ENCODE data around the gene DNAH1. TPM values are rescaled to one million over a fixed set of nuclear protein-coding genes. Genes with fewer than 3 reads are reported as not detected.

Gene DNAH1
- total RNA-seq, 1 experiment from 2014 or later = 1.0 TPM

GRCh38 chr3:52393959-52394670 is 78.0 kb downstream of the DNAH1 start:
- in situ Hi-C loops (cut with HindIII; ENCODE audit: low pct_unique_long_range_greater_than_20kb, low sequenced_read_pairs) = no loop called here
- no peak for DNase-seq (ENCODE audit: low read depth)

GRCh38 chr3:52394751-52395502 is 78.8 kb downstream of the DNAH1 start:
- in situ Hi-C loops (cut with HindIII; ENCODE audit: low pct_unique_long_range_greater_than_20kb, low sequenced_read_pairs) = no loop called here

GRCh38 chr3:52395503-52395865 is 79.4 kb downstream of the DNAH1 start:
- DNase-seq (ENCODE audit: low read depth) = no peak
- in situ Hi-C loops (cut with HindIII; ENCODE audit: low pct_unique_long_range_greater_than_20kb, low sequenced_read_pairs) = no loop called here

More at GRCh38 chr3:52394751-52395502, 78.8 kb downstream of the DNAH1 start:
- no peak for DNase-seq (ENCODE audit: low read depth)

- DNase-seq (ENCODE audit: low read depth) = no peak
- in situ Hi-C loops (cut with HindIII; ENCODE audit: low pct_unique_long_range_greater_than_20kb, low sequenced_read_pairs) = no loop called here
These were observed 80.1 kb downstream of the DNAH1 start for GRCh38 chr3:52396011-52396906.

GRCh38 chr3:52396907-52397591 is 80.9 kb downstream of the DNAH1 start:
- DNase-seq (ENCODE audit: low read depth) = no peak
- in situ Hi-C loops (cut with HindIII; ENCODE audit: low pct_unique_long_range_greater_than_20kb, low sequenced_read_pairs) = no loop called here

- in situ Hi-C loops (cut with HindIII; ENCODE audit: low pct_unique_long_range_greater_than_20kb, low sequenced_read_pairs) = no loop called here
- DNase-seq (ENCODE audit: low read depth) = no peak
These were observed 81.7 kb downstream of the DNAH1 start for GRCh38 chr3:52397676-52398399.

- in situ Hi-C loops (cut with HindIII; ENCODE audit: low pct_unique_long_range_greater_than_20kb, low sequenced_read_pairs) = no loop called here
- DNase-seq (ENCODE audit: low read depth) = no peak
These were observed 82.6 kb downstream of the DNAH1 start for GRCh38 chr3:52398670-52399081.

- in situ Hi-C loops (cut with HindIII; ENCODE audit: low pct_unique_long_range_greater_than_20kb, low sequenced_read_pairs) = no loop called here
- no peak for DNase-seq (ENCODE audit: low read depth)
These were observed 83.0 kb downstream of the DNAH1 start for GRCh38 chr3:52399131-52399530.

- no peak for DNase-seq (ENCODE audit: low read depth)
- in situ Hi-C loops (cut with HindIII; ENCODE audit: low pct_unique_long_range_greater_than_20kb, low sequenced_read_pairs) = no loop called here
These were observed 83.5 kb downstream of the DNAH1 start for GRCh38 chr3:52399593-52399992.

GRCh38 chr3:52400275-52400793 is 84.2 kb downstream of the DNAH1 start:
- no peak for DNase-seq (ENCODE audit: low read depth)
- in situ Hi-C loops (cut with HindIII; ENCODE audit: low pct_unique_long_range_greater_than_20kb, low sequenced_read_pairs) = no loop called here

GRCh38 chr3:52401021-52401420 is 84.9 kb downstream of the DNAH1 start:
- in situ Hi-C loops (cut with HindIII; ENCODE audit: low pct_unique_long_range_greater_than_20kb, low sequenced_read_pairs) = no loop called here
- DNase-seq (ENCODE audit: low read depth) = no peak

- in situ Hi-C loops (cut with HindIII; ENCODE audit: low pct_unique_long_range_greater_than_20kb, low sequenced_read_pairs) = no loop called here
- no peak for DNase-seq (ENCODE audit: low read depth)
These were observed 85.4 kb downstream of the DNAH1 start for GRCh38 chr3:52401551-52401950.

- in situ Hi-C loops (cut with HindIII; ENCODE audit: low pct_unique_long_range_greater_than_20kb, low sequenced_read_pairs) = no loop called here
- DNase-seq (ENCODE audit: low read depth) = no peak
These were observed 86.0 kb downstream of the DNAH1 start for GRCh38 chr3:52402101-52402521.

- no peak for DNase-seq (ENCODE audit: low read depth)
- in situ Hi-C loops (cut with HindIII; ENCODE audit: low pct_unique_long_range_greater_than_20kb, low sequenced_read_pairs) = no loop called here
These were observed 86.7 kb downstream of the DNAH1 start for GRCh38 chr3:52402706-52403270.

- in situ Hi-C loops (cut with HindIII; ENCODE audit: low pct_unique_long_range_greater_than_20kb, low sequenced_read_pairs) = no loop called here
- no peak for DNase-seq (ENCODE audit: low read depth)
These were observed 87.2 kb downstream of the DNAH1 start for GRCh38 chr3:52403271-52403841.

- in situ Hi-C loops (cut with HindIII; ENCODE audit: low pct_unique_long_range_greater_than_20kb, low sequenced_read_pairs) = no loop called here
- no peak for DNase-seq (ENCODE audit: low read depth)
These were observed 87.8 kb downstream of the DNAH1 start for GRCh38 chr3:52403955-52404354.

- in situ Hi-C loops (cut with HindIII; ENCODE audit: low pct_unique_long_range_greater_than_20kb, low sequenced_read_pairs) = no loop called here
These were observed 88.3 kb downstream of the DNAH1 start for GRCh38 chr3:52404391-52404790.

More at GRCh38 chr3:52404391-52404790, 88.3 kb downstream of the DNAH1 start:
- DNase-seq (ENCODE audit: low read depth) = no peak
